Left lung (tissue), 10 donors: ENCODE results near the gene RALGAPB. TPM values are rescaled to one million over a fixed set of nuclear protein-coding genes. Genes with fewer than 3 reads are reported as not detected.

Experiments used
- ATAC-seq: fragments of 200-7000 bp; cut with Tn5 transposase; one replicate; pipeline ENCODE4 v1.9.1; 2020; ENCODE audit warnings: moderate library complexity
- DNase-seq, 4 donors: peaks; one replicate each; pipeline ENCODE4 v3.0.0-alpha.2; 2013 to 2020
- H3K27ac ChIP-seq, 2 donors: fragments of 200-600 bp; sonication (generic) in 1 of 2; one replicate each; pipeline versions ENCODE4 v1.5.0 to v1.8.0; 2020 to 2021
- H3K27me3 ChIP-seq, 2 donors: fragments of 200-600 bp; sonication (generic) in 1 of 2; one replicate each; pipeline versions ENCODE4 v1.5.0 to v1.8.0; 2020 to 2021
- H3K36me3 ChIP-seq, 2 donors: fragments of 200-600 bp; sonication (generic) in 1 of 2; one replicate each; pipeline versions ENCODE4 v1.5.0 to v1.8.0; 2020 to 2021
- H3K4me1 ChIP-seq, 2 donors: fragments of 200-600 bp; one replicate each; pipeline ENCODE4 v1.8.0; 2021
- H3K4me3 ChIP-seq, 2 donors: fragments of 200-600 bp; sonication (generic) in 1 of 2; one replicate each; pipeline versions ENCODE4 v1.5.0 to v1.8.0; 2020 to 2021; ENCODE audit warnings: mild to moderate bottlenecking in 1 of 2
- H3K9me3 ChIP-seq, 2 donors: fragments of 200-600 bp; sonication (generic) in 1 of 2; one replicate each; pipeline versions ENCODE4 v1.5.0 to v1.8.0; 2020 to 2021
- intact Hi-C, 2 donors: fragments of 100-400 bp; cut with DNase I; formaldehyde crosslinking; loops; one replicate each; pipeline versions ENCODE4 v1.11.2 to v1.14.2; 2022
- polyA plus RNA-seq, 6 donors: library from polyadenylated mRNA; unstranded; fragments of 120-200 nt; gene quantifications; one replicate each; pipeline ENCODE4 v1.2.1, GENCODE V29; 2013; ENCODE audit not compliant: insufficient read length in 6 of 6
- total RNA-seq, 2 donors: library from RNA; stranded (reverse); fragmentation: NEBNext Ultra II Directional; extraction: Animal tissue kit (Norgen Biotek cat#: 25700); gene quantifications; one replicate each; pipeline ENCODE4 v1.2.1, GENCODE V29; 2021
- TF ChIP-seq, protein P1 (sequence below), 2 donors: fragments of 200-600 bp; sonication (generic) in 1 of 2; IDR thresholded peaks; one replicate each; pipeline versions ENCODE4 v1.5.0 to v1.8.0; 2021; ENCODE audit warnings: antibody characterized with exemption in 2 of 2
- donor health status: DM: no; HTN: yes; CAD: no.
- donor health status: DM: no; HTN: no; CAD: no.

RALGAPB gene
- total and polyA plus RNA-seq, 8 donors = 29.6 to 38.4 (median 35.8) TPM

DNA sequence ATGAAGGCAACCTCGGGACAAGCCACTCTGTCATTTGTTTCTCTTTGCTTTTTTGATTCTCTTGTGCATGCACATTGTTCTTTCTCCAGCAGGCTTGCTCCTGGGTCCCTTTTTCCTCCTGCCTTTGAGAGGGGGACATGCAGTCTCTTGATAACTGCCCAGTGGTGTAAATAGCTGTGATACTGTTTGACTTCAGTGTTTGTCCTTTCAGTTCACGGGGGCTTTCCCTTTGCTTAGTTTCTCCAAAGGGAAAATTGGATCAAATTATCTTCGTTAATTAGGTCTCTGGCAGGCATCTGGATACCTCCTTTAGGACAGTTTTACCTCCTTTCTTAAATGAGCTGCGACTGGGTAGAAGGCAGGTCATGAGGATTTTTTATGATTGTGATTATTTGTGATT, 41.5 kb downstream of the RALGAPB start:
- intact Hi-C loops = no loop called here
- no peak for DNase-seq
- Histone ChIP-seq H3K9me3 (no peaks in the 10 kb centered on the region), H3K27ac (no peak overlapping the region), H3K36me3 (peaks cover 11 to 85% of the 10 kb centered on the region in 2 donors), H3K4me3 (no peak overlapping the region), H3K4me1 (no peaks in the 10 kb centered on the region), H3K27me3 (no peaks in the 10 kb centered on the region)
- TF ChIP-seq, protein P1, sequence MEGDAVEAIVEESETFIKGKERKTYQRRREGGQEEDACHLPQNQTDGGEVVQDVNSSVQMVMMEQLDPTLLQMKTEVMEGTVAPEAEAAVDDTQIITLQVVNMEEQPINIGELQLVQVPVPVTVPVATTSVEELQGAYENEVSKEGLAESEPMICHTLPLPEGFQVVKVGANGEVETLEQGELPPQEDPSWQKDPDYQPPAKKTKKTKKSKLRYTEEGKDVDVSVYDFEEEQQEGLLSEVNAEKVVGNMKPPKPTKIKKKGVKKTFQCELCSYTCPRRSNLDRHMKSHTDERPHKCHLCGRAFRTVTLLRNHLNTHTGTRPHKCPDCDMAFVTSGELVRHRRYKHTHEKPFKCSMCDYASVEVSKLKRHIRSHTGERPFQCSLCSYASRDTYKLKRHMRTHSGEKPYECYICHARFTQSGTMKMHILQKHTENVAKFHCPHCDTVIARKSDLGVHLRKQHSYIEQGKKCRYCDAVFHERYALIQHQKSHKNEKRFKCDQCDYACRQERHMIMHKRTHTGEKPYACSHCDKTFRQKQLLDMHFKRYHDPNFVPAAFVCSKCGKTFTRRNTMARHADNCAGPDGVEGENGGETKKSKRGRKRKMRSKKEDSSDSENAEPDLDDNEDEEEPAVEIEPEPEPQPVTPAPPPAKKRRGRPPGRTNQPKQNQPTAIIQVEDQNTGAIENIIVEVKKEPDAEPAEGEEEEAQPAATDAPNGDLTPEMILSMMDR (IDR thresholded peaks at IDR 0.05) = no peak
- no peak for ATAC-seq

DNA sequence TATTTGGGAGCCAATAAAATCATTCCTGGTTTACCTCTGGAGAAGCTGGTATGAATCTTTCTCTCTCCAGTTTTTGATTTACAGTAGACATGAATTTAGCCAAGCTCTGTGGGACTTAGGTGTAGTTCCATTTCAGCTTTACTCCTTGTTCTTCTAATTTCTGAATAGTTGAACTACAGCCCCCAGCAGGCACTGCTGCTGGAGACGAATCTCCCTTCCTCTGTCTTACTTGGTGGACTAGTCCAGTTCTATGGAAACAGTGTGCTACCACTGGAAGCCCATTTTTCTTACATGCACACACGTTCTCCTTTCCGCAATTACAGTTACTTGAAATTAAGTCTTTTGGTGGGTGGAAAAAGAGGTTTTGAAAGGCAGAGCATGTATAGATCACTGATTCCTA, 42.3 kb downstream of the RALGAPB start:
- no peaks in the 10 kb centered on the region for H3K4me1 ChIP-seq
- TF ChIP-seq, protein P1 (IDR thresholded peaks at IDR 0.05) = no peak
- no peak for DNase-seq
- no peak for ATAC-seq
- no peak overlapping the region for H3K27ac ChIP-seq
- H3K36me3 ChIP-seq = peaks cover 7 to 81% of the 10 kb centered on the region in 2 donors
- no peaks in the 10 kb centered on the region for H3K9me3 ChIP-seq
- no peak overlapping the region for H3K4me3 ChIP-seq
- intact Hi-C loops = no loop called here
- no peaks in the 10 kb centered on the region for H3K27me3 ChIP-seq

DNA sequence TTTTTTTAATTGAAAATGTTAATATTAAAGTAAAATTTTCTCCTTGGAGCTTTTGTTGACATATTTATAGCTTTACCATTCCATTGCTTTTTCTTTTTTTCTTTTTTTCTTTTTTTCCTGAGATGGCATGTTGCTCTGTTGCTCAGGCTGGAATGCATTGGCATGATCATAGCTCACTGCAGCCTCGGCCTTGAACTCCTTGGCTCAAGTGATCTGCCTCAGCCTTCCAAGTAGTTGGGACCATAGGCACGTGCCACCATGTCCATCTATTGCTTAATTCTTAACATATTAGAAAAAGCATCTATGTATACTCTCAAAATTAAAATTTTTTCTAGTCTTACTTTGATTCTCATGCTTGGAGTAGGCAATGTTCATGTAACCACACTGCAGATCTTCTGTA, 43.0 kb downstream of the RALGAPB start:
- no peak overlapping the region for H3K27ac ChIP-seq
- ATAC-seq (no peak), DNase-seq (no peak)
- H3K4me3 ChIP-seq = no peak overlapping the region
- H3K4me1 ChIP-seq = no peaks in the 10 kb centered on the region
- H3K9me3 ChIP-seq = no peaks in the 10 kb centered on the region
- H3K27me3 ChIP-seq = no peaks in the 10 kb centered on the region
- intact Hi-C loops = no loop called here
- H3K36me3 ChIP-seq = peaks cover 7 to 78% of the 10 kb centered on the region in 2 donors
- TF ChIP-seq, protein P1 (IDR thresholded peaks at IDR 0.05) = no peak

DNA sequence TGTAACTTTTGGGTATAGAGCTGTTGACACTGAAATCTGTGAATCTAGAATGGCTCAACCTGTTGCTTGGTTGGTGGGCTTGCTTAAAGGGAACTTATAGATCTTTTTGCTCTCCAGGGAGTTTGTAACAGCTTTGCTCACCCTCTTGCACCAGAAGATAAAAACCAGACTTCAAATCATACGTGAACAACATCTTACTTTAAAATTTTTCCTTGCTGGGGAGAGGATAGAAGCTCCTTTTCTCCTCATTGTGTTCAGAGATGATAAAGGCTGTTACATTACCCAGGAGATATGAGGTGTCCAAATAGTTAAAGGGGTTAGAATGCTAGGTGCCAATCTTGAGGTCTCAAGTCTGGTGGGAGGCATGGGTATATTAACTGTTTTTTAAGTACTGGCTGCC, 46.8 kb downstream of the RALGAPB start:
- no peak overlapping the region for H3K4me3 ChIP-seq
- intact Hi-C loops = no loop called here
- ATAC-seq = no peak
- no peak overlapping the region for H3K27ac ChIP-seq
- H3K36me3 ChIP-seq = peaks cover 7 to 86% of the 10 kb centered on the region in 2 donors
- no peak for DNase-seq
- H3K9me3 ChIP-seq = no peaks in the 10 kb centered on the region
- H3K4me1 ChIP-seq = no peaks in the 10 kb centered on the region
- TF ChIP-seq, protein P1 (IDR thresholded peaks at IDR 0.05) = no peak
- H3K27me3 ChIP-seq = no peaks in the 10 kb centered on the region

DNA sequence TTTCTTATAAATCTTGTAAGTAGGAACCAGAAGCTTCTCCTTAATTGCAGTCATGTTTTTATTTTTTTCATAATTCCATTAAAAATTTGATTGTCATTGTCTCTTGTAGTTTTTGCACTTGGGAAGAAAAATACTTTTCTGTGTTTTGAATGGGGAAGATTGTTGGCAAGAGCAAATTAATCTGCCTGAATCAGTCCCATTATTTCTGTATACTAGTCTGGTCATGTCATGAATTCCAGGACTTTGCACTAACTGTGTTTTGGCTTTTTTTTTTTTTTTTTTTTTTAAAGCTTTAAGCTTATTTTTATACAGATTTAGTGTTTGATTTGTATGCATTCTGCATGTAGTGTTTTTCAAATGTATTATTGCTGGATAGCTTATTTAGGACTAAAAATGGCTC, 47.6 kb downstream of the RALGAPB start:
- TF ChIP-seq, protein P1 (IDR thresholded peaks at IDR 0.05) = no peak
- no peak for ATAC-seq
- no peaks in the 10 kb centered on the region for H3K4me1 ChIP-seq
- no peaks in the 10 kb centered on the region for H3K9me3 ChIP-seq
- H3K27ac ChIP-seq = no peak overlapping the region
- H3K36me3 ChIP-seq = peaks cover 7 to 90% of the 10 kb centered on the region in 2 donors
- no peak overlapping the region for H3K4me3 ChIP-seq
- DNase-seq = no peak
- H3K27me3 ChIP-seq = no peaks in the 10 kb centered on the region
- intact Hi-C loops = no loop called here
